Measurements from ENCODE around the gene TBCC.
A peak's percentile ranks its signal among the peaks of the same experiment; 100 is the strongest.
"Not testable (repeated sequence)": the region's sequence is repeated elsewhere in the genome, so short reads cannot be mapped to it uniquely, and the experiment has no call there.

The TBCC gene

GRCh38 chr6:42769836-42770235, 23.9 kb upstream of the TBCC start:
- DNase-seq (ENCODE audit: low read depth): no peak

GRCh38 chr6:42769051-42769450, 23.1 kb upstream of the TBCC start:
- DNase-seq (ENCODE audit: low read depth): no peak

GRCh38 chr6:42766163-42766670, 20.3 kb upstream of the TBCC start:
- no peak for DNase-seq (ENCODE audit: low read depth)

GRCh38 chr6:42764911-42765648, 19.2 kb upstream of the TBCC start:
- DNase-seq (ENCODE audit: low read depth): no peak

- no peak for DNase-seq (ENCODE audit: low read depth)
Measured at GRCh38 chr6:42762950-42763349, 17.0 kb upstream of the TBCC start.

GRCh38 chr6:42762426-42762859, 16.5 kb upstream of the TBCC start:
- no peak for DNase-seq (ENCODE audit: low read depth)

- DNase-seq (ENCODE audit: low read depth): no peak
Measured at GRCh38 chr6:42761287-42762067, 15.6 kb upstream of the TBCC start.

GRCh38 chr6:42758756-42759430, 13.0 kb upstream of the TBCC start:
- DNase-seq (ENCODE audit: low read depth): no peak

- DNase-seq (ENCODE audit: low read depth): no peak
Measured at GRCh38 chr6:42756722-42757121, 10.8 kb upstream of the TBCC start.

- DNase-seq (ENCODE audit: low read depth): no peak
Measured at GRCh38 chr6:42754759-42755158, 8.9 kb upstream of the TBCC start.

- DNase-seq (ENCODE audit: low read depth): no peak
Measured at GRCh38 chr6:42751055-42751454, 5.2 kb upstream of the TBCC start.

GRCh38 chr6:42748203-42748898, 2.4 kb upstream of the TBCC start:
- DNase-seq (ENCODE audit: low read depth): no peak

- peak; percentile 61 for DNase-seq (ENCODE audit: low read depth)
Measured at GRCh38 chr6:42746463-42747391, 824 bp upstream of the TBCC start.

- DNase-seq (ENCODE audit: low read depth): peak; percentile 1
Measured at GRCh38 chr6:42745083-42745639, 742 bp downstream of the TBCC start.

GRCh38 chr6:42744351-42744893, 1.5 kb downstream of the TBCC start:
- no peak for DNase-seq (ENCODE audit: low read depth)

GRCh38 chr6:42742116-42742894, 3.6 kb downstream of the TBCC start:
- DNase-seq (ENCODE audit: low read depth): no peak

GRCh38 chr6:42740725-42741124, 5.2 kb downstream of the TBCC start:
- no peak for DNase-seq (ENCODE audit: low read depth)

- DNase-seq (ENCODE audit: low read depth): no peak
Measured at GRCh38 chr6:42735976-42736375, 9.9 kb downstream of the TBCC start.

GRCh38 chr6:42733867-42734481, 11.9 kb downstream of the TBCC start:
- DNase-seq (ENCODE audit: low read depth): not testable (repeated sequence)

All from stimulated activated CD8-positive, alpha-beta memory T cell treated with anti-CD3 and anti-CD28 coated beads, Interleukin-15, amount 100 ng/mL, for 1 hour (primary cell).